ENCODE data around the gene MICALL2.
A peak's percentile ranks its signal among the peaks of the same experiment; 100 is the strongest.

Gene MICALL2

GRCh38 chr7:1470901-1471300, 11.6 kb upstream of the MICALL2 start:
- H3K4me3 ChIP-seq (ENCODE audit: low read depth, low read length): no peak overlapping the region
- TF ChIP-seq CTCF (IDR thresholded peaks at IDR 0.05; ENCODE audit: insufficient read depth, low read depth, low read length, missing control alignments): no peak
- DNase-seq (ENCODE audit: low read depth): no peak

GRCh38 chr7:1468643-1469298, 9.5 kb upstream of the MICALL2 start:
- no peak for TF ChIP-seq CTCF (IDR thresholded peaks at IDR 0.05; ENCODE audit: insufficient read depth, low read depth, low read length, missing control alignments)
- DNase-seq (ENCODE audit: low read depth): no peak
- H3K4me3 ChIP-seq (ENCODE audit: low read depth, low read length): no peak overlapping the region

DNA sequence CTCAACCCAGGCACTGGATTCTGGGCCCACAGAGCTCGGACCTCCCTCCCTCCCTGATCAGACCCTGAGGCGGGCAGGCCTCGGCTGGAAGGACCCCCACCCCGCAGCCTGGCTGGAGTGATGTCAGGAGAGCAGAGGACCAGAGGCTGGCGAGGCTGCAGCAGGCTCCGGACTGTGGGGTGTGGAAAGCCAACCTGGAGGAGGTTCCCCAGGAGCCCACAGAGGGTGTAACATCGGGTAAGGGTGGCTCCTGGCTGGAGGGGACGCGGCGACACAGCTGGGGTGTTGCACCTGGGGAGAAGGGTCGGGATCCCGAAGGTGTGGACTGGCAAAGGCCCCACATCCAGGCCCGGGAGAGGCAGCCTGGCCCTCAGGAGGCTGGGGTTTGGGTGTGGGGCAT, 8.9 kb upstream of the MICALL2 start:
- TF ChIP-seq CTCF (IDR thresholded peaks at IDR 0.05; ENCODE audit: insufficient read depth, low read depth, low read length, missing control alignments): no peak

GRCh38 chr7:1466524-1467271, 7.4 kb upstream of the MICALL2 start:
- TF ChIP-seq CTCF (IDR thresholded peaks at IDR 0.05; ENCODE audit: insufficient read depth, low read depth, low read length, missing control alignments): no peak
- no peak overlapping the region for H3K4me3 ChIP-seq (ENCODE audit: low read depth, low read length)
- DNase-seq (ENCODE audit: low read depth): peak; percentile 32

More for the DNA sequence above, 8.9 kb upstream of the MICALL2 start:
- DNase-seq (ENCODE audit: low read depth): no peak
- H3K4me3 ChIP-seq (ENCODE audit: low read depth, low read length): no peak overlapping the region

GRCh38 chr7:1464694-1465093, 5.4 kb upstream of the MICALL2 start:
- no peak for DNase-seq (ENCODE audit: low read depth)
- no peak overlapping the region for H3K4me3 ChIP-seq (ENCODE audit: low read depth, low read length)
- TF ChIP-seq CTCF (IDR thresholded peaks at IDR 0.05; ENCODE audit: insufficient read depth, low read depth, low read length, missing control alignments): no peak

DNA sequence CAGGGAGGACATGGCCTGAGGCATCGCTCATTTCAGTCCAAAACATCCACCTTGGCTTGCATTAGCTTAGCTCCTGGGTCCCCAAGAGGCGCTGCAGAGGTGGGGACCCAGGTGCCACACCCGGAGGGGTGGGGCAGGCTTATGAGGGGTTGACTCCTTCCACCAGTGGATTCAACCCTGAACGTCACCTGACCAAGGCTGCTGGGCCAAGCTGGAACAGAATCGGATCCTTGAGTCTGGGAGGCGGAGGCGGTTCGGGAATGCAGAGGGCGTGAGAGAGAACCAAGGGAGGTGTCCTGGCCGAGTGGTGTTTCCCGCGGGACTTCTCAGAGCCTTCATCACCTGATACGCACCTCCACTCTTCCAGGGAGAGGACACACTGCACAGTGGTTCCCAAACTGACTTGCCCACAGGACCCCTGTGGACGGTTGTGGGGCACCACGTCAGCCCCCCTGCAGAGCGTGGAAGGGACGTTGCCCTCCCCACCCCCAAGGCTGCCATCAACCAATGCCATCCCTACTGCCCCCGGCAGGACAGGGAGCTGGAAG, 4.5 kb upstream of the MICALL2 start:
- no peak overlapping the region for H3K4me3 ChIP-seq (ENCODE audit: low read depth, low read length)
- TF ChIP-seq CTCF (IDR thresholded peaks at IDR 0.05; ENCODE audit: insufficient read depth, low read depth, low read length, missing control alignments): no peak
- DNase-seq (ENCODE audit: low read depth): no peak

All from GM12865 (cell line).